Stomach smooth muscle (tissue), 2 donors: Measurements from ENCODE around the gene TSTD1.
"Not testable (repeated sequence)": the region's sequence is repeated elsewhere in the genome, so short reads cannot be mapped to it uniquely, and the experiment has no call there.

Source experiments
- H3K27ac ChIP-seq: one replicate; pipeline ENCODE4 v1.7.0; 2013; ENCODE audit warnings: mild to moderate bottlenecking, low read length, inconsistent platforms
- H3K27me3 ChIP-seq, 2 donors: one replicate each; pipeline ENCODE4 v1.7.0; 2013; ENCODE audit warnings: low read length in 2 of 2; ENCODE audit not compliant: insufficient read depth in 2 of 2, control insufficient read depth in 1 of 2
- H3K36me3 ChIP-seq, 2 donors: one replicate each; pipeline ENCODE4 v1.7.0; 2013; ENCODE audit warnings: low read length in 2 of 2; ENCODE audit not compliant: control insufficient read depth in 2 of 2, insufficient read depth in 2 of 2
- H3K4me1 ChIP-seq: one replicate; pipeline ENCODE4 v1.7.0; 2013; ENCODE audit warnings: low read length; ENCODE audit not compliant: control insufficient read depth, insufficient read depth
- H3K4me3 ChIP-seq, 2 donors: one replicate each; pipeline ENCODE4 v1.7.0; 2013; ENCODE audit warnings: low read length in 2 of 2
- H3K9ac ChIP-seq, 2 donors: one replicate each; pipeline ENCODE4 v1.7.0; 2013; ENCODE audit warnings: low read length in 2 of 2, mild to moderate bottlenecking in 1 of 2
- H3K9me3 ChIP-seq, 2 donors: one replicate each; pipeline ENCODE4 v1.7.0; 2013; ENCODE audit warnings: low read length in 2 of 2; ENCODE audit not compliant: control insufficient read depth in 2 of 2
- donor health status: healthy.
- donor health status: Pancreatic carcinoma.

The TSTD1 gene

GRCh38 chr1:161008869-161009510 is 29.8 kb downstream of the TSTD1 start:
- Histone ChIP-seq H3K9ac (no peak overlapping the region), H3K27me3 (no peaks in the 10 kb centered on the region), H3K27ac (no peak overlapping the region), H3K36me3 (no peaks in the 10 kb centered on the region), H3K4me3 (no peak overlapping the region), H3K4me1 (peaks cover 4% of the 10 kb centered on the region), H3K9me3 (no peaks in the 10 kb centered on the region)

DNA sequence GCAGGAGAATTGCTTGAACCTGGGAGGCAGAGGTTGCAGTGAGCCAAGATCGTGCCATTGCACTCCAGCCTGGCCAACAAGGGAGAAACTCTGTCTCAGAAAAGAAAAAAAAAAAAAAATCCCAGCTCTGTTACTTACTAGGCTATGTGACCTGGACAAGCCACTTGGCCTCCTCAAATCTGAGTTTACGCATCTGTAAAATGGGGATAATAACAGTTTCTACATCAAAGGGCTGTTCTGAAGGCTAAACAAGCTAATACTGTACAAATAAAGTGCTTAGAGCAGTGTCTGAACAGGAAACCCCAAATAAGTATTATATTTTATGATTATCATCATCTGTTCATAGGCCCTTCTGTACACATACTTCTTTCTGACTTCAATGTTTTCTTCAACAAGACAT is 31.4 kb downstream of the TSTD1 start:
- H3K4me1 ChIP-seq: no peaks in the 10 kb centered on the region
- no peaks in the 10 kb centered on the region for H3K9me3 ChIP-seq
- no peak overlapping the region for H3K9ac ChIP-seq
- no peak overlapping the region for H3K4me3 ChIP-seq
- no peak overlapping the region for H3K27ac ChIP-seq
- H3K27me3 ChIP-seq: no peaks in the 10 kb centered on the region
- no peaks in the 10 kb centered on the region for H3K36me3 ChIP-seq

DNA sequence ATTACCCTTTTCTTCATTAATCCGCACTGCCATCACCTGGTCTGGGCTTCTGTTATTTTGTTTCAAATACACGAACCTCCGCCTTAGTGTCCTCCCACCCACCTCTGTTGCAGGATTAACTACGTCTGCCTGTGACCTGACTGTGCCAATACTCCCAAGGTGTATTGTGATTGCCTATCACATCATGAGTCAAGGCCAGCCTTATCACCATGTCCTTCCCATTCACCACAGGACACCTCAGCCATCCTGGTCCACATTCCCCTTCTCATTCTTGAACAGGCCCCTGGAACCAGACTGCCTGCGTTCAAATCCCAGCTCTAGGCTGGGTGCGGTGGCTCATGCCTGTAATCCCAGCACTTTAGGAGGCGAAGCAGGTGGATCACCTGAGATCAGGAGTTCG is 32.2 kb downstream of the TSTD1 start:
- no peak overlapping the region for H3K9ac ChIP-seq
- no peaks in the 10 kb centered on the region for H3K36me3 ChIP-seq
- H3K9me3 ChIP-seq: no peaks in the 10 kb centered on the region
- no peak overlapping the region for H3K27ac ChIP-seq
- no peak overlapping the region for H3K4me3 ChIP-seq
- H3K27me3 ChIP-seq: no peaks in the 10 kb centered on the region
- no peaks in the 10 kb centered on the region for H3K4me1 ChIP-seq

DNA sequence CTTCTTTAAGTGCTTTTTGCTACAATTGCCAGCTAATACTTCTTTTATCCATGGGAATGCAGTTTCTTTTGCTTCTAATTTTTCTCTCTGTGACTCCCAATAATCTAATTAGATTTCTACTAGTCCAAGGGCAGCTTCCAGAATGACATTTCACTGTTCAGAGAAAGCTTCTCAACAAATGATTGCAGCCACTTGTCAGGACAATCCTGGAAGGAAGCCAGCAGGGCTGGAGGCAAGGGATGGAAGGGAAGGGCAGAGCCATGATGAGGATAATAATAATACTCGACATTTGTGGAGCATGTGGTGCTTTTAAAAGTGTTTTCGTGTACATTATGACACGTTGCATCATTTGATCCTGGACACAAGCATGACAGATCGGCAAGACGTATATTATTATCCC is 37.2 kb downstream of the TSTD1 start:
- Histone ChIP-seq H3K9me3 (no peaks in the 10 kb centered on the region), H3K36me3 (peaks cover 0 to 9% of the 10 kb centered on the region in 2 donors), H3K27ac (no peak overlapping the region)

DNA sequence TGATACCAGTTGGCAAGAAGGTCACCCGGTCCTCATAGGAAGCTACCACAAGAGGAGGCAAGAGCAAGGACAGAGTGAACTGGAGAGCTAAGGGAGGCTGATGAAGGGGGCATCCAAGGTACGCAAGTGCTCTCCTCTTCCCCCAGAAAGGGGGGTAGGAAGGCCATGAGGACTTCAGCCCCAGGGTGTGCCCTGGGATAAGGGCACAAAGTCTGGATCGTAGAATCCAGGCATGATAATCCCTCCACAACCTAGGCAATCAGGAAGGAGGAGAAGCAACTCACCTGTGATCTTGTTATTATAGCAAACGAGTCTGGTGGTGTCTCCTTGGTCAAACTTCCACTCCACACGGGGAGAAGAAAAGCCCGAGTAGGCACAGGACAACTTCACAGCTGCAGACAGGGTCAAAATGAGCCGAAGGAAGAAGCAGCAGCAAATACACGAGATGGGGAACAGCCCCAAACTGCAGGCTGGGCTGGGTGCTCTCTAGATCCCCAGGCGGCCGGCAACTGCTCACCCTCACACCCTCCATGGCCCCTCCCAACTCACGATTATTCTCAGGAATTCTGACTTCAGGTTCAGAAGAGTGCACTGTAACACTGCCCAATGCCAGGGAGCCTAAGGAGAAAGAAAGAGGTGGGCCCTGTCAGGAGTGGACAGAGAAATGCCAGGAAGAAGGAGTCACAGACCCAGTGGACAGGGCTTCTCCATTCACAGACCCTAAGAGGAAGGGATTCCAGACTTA is 37.9 kb downstream of the TSTD1 start:
- no peaks in the 10 kb centered on the region for H3K4me1 ChIP-seq
- H3K4me3 ChIP-seq: no peak overlapping the region
- no peak overlapping the region for H3K9ac ChIP-seq
- H3K9me3 ChIP-seq: no peaks in the 10 kb centered on the region
- H3K36me3 ChIP-seq: peaks cover 0 to 9% of the 10 kb centered on the region in 2 donors
- H3K27me3 ChIP-seq: no peaks in the 10 kb centered on the region
- H3K27ac ChIP-seq: no peak overlapping the region

More for the DNA sequence above, 37.2 kb downstream of the TSTD1 start:
- Histone ChIP-seq H3K27me3 (no peaks in the 10 kb centered on the region), H3K4me3 (no peak overlapping the region), H3K4me1 (no peaks in the 10 kb centered on the region), H3K9ac (no peak overlapping the region)

GRCh38 chr1:160999376-160999775 is 39.4 kb downstream of the TSTD1 start:
- Histone ChIP-seq H3K9ac (no peak overlapping the region), H3K4me1 (no peaks in the 10 kb centered on the region), H3K27ac (no peak overlapping the region), H3K9me3 (no peaks in the 10 kb centered on the region), H3K4me3 (no peak overlapping the region), H3K36me3 (peaks cover 0 to 9% of the 10 kb centered on the region in 2 donors), H3K27me3 (no peaks in the 10 kb centered on the region)

DNA sequence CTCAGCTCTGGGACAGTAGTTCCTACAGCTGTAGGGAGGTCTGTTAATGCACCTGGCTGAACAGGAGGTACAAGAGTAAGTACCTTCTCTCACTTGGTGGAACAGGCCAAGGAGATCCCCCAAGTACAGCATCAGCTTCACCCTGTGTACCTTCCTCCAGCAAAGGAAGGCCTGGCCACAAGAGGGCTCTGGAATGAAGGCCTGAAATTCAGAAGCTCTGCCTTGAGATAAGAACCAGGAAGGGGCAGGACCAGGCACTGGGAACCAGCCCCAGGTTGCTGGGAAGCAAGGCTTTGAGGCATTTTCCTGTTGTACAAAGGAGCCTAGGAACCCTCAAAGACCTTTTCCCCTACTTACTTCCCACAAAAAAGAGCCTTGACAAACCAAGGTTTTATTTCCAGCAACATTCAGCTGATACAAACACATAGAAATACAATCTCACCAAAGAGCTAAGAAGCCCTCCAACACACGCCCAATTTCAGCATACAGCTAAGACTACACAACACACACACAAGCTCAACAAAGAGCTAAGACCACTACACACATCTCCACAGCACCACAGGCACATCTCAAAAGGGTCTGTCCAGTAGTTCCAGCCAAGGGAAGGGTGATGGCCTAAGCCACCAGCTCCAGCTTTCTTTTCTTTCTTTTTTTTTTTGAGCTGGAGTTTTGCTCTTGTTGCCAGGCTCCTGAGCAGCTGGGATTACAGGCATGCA is 41.3 kb downstream of the TSTD1 start:
- peaks cover 0 to 9% of the 10 kb centered on the region in 2 donors for H3K36me3 ChIP-seq
- no peaks in the 10 kb centered on the region for H3K27me3 ChIP-seq
- H3K4me1 ChIP-seq: no peaks in the 10 kb centered on the region
- H3K4me3 ChIP-seq: no peak overlapping the region
- H3K9ac ChIP-seq: no peak overlapping the region
- H3K9me3 ChIP-seq: no peaks in the 10 kb centered on the region
- H3K27ac ChIP-seq: peak overlapping the region; percentile 37

DNA sequence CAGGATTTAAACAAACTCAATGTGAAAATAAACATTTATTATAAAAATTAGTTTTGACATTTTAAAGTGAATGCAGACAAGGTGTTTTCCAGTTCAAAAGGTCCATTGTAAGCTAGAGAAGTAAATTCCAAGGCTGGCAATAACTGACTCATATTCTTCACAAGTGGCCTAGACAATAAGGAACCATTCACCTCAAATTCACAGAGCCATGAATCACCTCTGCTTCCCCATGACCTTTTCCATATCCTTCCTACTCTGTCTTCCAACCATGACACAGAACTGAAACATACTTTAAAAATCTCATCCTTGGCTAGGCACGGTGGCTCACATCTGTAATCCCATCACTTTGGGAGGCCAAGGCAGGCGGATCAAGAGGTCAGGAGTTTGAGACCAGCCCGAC is 42.6 kb downstream of the TSTD1 start:
- no peaks in the 10 kb centered on the region for H3K9me3 ChIP-seq
- no peaks in the 10 kb centered on the region for H3K4me1 ChIP-seq
- no peak overlapping the region for H3K4me3 ChIP-seq
- no peak overlapping the region for H3K27ac ChIP-seq
- no peaks in the 10 kb centered on the region for H3K27me3 ChIP-seq
- no peak overlapping the region for H3K9ac ChIP-seq
- H3K36me3 ChIP-seq: peaks cover 0 to 9% of the 10 kb centered on the region in 2 donors

- no peaks in the 10 kb centered on the region for H3K4me1 ChIP-seq
- no peak overlapping the region for H3K27ac ChIP-seq
- H3K9ac ChIP-seq: no peak overlapping the region
- H3K9me3 ChIP-seq: no peaks in the 10 kb centered on the region
- H3K27me3 ChIP-seq: no peaks in the 10 kb centered on the region
- H3K4me3 ChIP-seq: no peak overlapping the region
- H3K36me3 ChIP-seq: no peaks in the 10 kb centered on the region
Measured at GRCh38 chr1:160993544-160994193, 45.1 kb downstream of the TSTD1 start.

DNA sequence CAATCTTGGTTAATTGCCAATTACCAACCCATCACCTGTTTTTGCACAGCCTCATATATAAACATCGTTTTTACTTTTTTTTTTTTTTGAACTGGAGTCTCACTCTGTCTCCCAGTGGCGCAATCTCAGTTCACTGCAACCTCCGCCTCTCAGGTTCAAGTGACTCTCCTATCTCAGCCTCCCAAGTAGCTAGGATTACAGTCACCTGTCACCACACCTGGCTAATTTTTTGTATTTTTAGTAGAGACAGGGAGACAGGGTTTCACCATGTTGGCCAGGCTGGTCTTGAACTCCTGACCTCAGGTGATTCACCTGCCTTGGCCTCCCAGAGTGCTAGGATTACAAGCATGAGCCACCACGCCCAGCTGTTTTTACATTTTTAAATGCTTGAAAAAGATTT is 46.7 kb downstream of the TSTD1 start:
- not testable (repeated sequence) for H3K4me1 ChIP-seq, H3K9ac ChIP-seq, H3K27me3 ChIP-seq, H3K36me3 ChIP-seq, H3K9me3 ChIP-seq, H3K4me3 ChIP-seq, H3K27ac ChIP-seq
